ENCODE measurements around the gene MYG1. TPM values are rescaled to one million over a fixed set of nuclear protein-coding genes. Genes with fewer than 3 reads are reported as not detected.

The MYG1 gene
- total and polyA plus RNA-seq, 2 of the 4 experiments (the other 2 are of a cell fraction): 49.8 to 63.7 TPM

- CTCF ChIA-PET: no interaction called here
- no TSS peak for BruUV-seq (replicated peaks)
- H3K4me1 ChIP-seq (ENCODE audit: control insufficient read depth, insufficient read depth, low read length): no peaks in the 10 kb centered on the region
- 100% methylated on average over 7 of the region's 10 CpGs; no CpG with 5 or more reads in 1 of the 2 experiments for WGBS, 2 experiments (ENCODE audit: extremely low coverage in 2 of 2, insufficient read length in 1 of 2)
- no peaks in the 10 kb centered on the region for H3K9me3 ChIP-seq (ENCODE audit: control insufficient read depth, insufficient read depth, low read length)
- POLR2A ChIA-PET (ENCODE audit: unreplicated experiment): no interaction called here
- H3K56ac ChIP-seq (ENCODE audit: extremely low read depth, insufficient read depth, low read length): no peak overlapping the region
- H2BK5ac ChIP-seq (ENCODE audit: low read depth, low read length, poor library complexity, severe bottlenecking): no peak overlapping the region
- H3K14ac ChIP-seq (replicated peaks; ENCODE audit: low read depth, low read length): no peak overlapping the region
- no peak overlapping the region for H2BK20ac ChIP-seq (ENCODE audit: low read depth, low read length)
- H3K79me1 ChIP-seq (ENCODE audit: low read depth in 1 of 2, low read length in 2 of 2): peaks cover 6 to 33% of the 10 kb centered on the region in 2 experiments; a peak in 2 of 4 replicates
- H3K36me3 ChIP-seq (ENCODE audit: control insufficient read depth, insufficient read depth, low read length): peaks cover 57% of the 10 kb centered on the region
- TF ChIP-seq MAFK (IDR thresholded peaks at IDR 0.05; ENCODE audit: low read depth, low read length) (no peak), MXI1 (IDR thresholded peaks at IDR 0.05; ENCODE audit: borderline replicate concordance, low read depth, low read length) (no peak), CEBPB (IDR thresholded peaks at IDR 0.05; ENCODE audit: low read depth, low read length) (no peak), USF2 (IDR thresholded peaks at IDR 0.05; ENCODE audit: low read depth, low read length) (no peak), NFE2L2 (IDR thresholded peaks at IDR 0.05; ENCODE audit: low read depth, low read length) (no peak), SMC3 (IDR thresholded peaks at IDR 0.05; ENCODE audit: low read depth, low read length) (no peak), FOS (IDR thresholded peaks at IDR 0.05; ENCODE audit: low read depth, low read length) (no peak), BHLHE40 (IDR thresholded peaks at IDR 0.05; ENCODE audit: low read depth, low read length) (no peak), CHD1 (IDR thresholded peaks at IDR 0.05; ENCODE audit: low read depth, low read length) (no peak), ELK1 (IDR thresholded peaks at IDR 0.05; ENCODE audit: borderline replicate concordance, low read depth, low read length) (no peak), RCOR1 (IDR thresholded peaks at IDR 0.05; ENCODE audit: insufficient replicate concordance, low read length) (no peak), RFX5 (IDR thresholded peaks at IDR 0.05; ENCODE audit: low read depth, low read length) (no peak)
- no peaks in the 10 kb centered on the region for H3K27me3 ChIP-seq (ENCODE audit: control insufficient read depth, insufficient read depth, low read length)
- no peaks in the 10 kb centered on the region; the same call in 1 of the 2 replicates for H4K20me1 ChIP-seq (ENCODE audit: insufficient read depth, low read length)
- H3K9me1 ChIP-seq (ENCODE audit: insufficient read depth, low read length): 0 out of 2 replicates have a peak, but pooled peaks cover 10% of the 10 kb centered on the region
- no peak overlapping the region for H3K27ac ChIP-seq (ENCODE audit: insufficient read depth, low read length)
- no peak overlapping the region for H3K4ac ChIP-seq (ENCODE audit: low read depth, low read length)
- intact Hi-C loops (cut with micrococcal nuclease) (no loop called here), in situ Hi-C loops (cut with MboI; ENCODE audit: low sequenced_read_pairs) (no loop called here), dilution Hi-C loops (cut with HindIII; ENCODE audit: low sequenced_read_pairs, unreplicated experiment) (no loop called here)
- no peak overlapping the region for H3K9ac ChIP-seq (ENCODE audit: low read depth, low read length)
- H4K8ac ChIP-seq (ENCODE audit: low read depth in 2 of 2, low read length in 2 of 2): no peak overlapping the region
- no peak overlapping the region for H2BK15ac ChIP-seq (ENCODE audit: low read depth, low read length)
- no peak for ATAC-seq (ENCODE audit: low read depth)
- no peak overlapping the region for H3K4me3 ChIP-seq (ENCODE audit: insufficient read depth, low read depth, low read length)
- no peak overlapping the region for H4K5ac ChIP-seq (ENCODE audit: low read depth, low read length)
- H2AK5ac ChIP-seq (ENCODE audit: low read depth, low read length): no peak overlapping the region
- no peak overlapping the region for H3K18ac ChIP-seq (ENCODE audit: low read depth, low read length)
- H4K91ac ChIP-seq (ENCODE audit: insufficient read depth, low read depth, low read length): no peak overlapping the region
- no peak overlapping the region for H2BK120ac ChIP-seq (ENCODE audit: low read depth, low read length)
- no peak overlapping the region for H3K4me2 ChIP-seq (ENCODE audit: low read depth, low read length)
- DNase-seq: no peak
- no peak overlapping the region for H2AK9ac ChIP-seq (replicated peaks; ENCODE audit: low read depth, low read length, poor library complexity)
- no peak overlapping the region for H2AFZ ChIP-seq (replicated peaks; ENCODE audit: low read length, poor library complexity)
- no peak overlapping the region for H3K23ac ChIP-seq (ENCODE audit: low read depth, low read length)
Measured at GRCh38 chr12:53306826-53307225, 7.3 kb downstream of the MYG1 start.

All from IMR-90 (cell line).